Astrocyte (in vitro differentiated cells and primary cell): ENCODE results near the gene EVA1C.

Experiments used
- EZH2 ChIP-seq: IDR thresholded peaks from 2 replicates; pipeline ENCODE4 v1.6.1; 2012; ENCODE audit warnings: mild to moderate bottlenecking, low read length, inconsistent platforms; ENCODE audit not compliant: insufficient read depth
- TF ChIP-seq, protein P1 (sequence below): IDR thresholded peaks from 2 replicates; pipeline ENCODE4 v1.5.1; 2011; ENCODE audit warnings: low read depth, mild to moderate bottlenecking, inconsistent platforms, low read length, moderate library complexity; ENCODE audit not compliant: insufficient read depth

DNA sequence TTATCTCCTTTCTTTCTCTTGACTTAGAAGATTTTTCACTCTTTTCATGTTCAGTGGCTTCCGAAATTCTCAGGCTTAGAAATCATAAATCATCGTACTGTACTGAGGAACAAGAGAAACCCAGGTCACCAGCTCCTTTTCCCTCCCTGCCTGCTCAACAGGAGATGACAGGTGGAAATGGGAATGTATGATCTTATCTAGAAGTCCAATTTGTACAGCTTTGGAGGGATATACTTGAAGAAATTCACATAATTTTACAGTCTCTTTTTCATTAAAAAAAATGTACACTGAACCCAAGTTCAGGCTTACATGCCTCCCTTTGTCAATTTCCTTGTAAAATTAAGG lies 11.7 kb downstream of the EVA1C start:
- no peak for TF ChIP-seq EZH2
- TF ChIP-seq, protein P1, sequence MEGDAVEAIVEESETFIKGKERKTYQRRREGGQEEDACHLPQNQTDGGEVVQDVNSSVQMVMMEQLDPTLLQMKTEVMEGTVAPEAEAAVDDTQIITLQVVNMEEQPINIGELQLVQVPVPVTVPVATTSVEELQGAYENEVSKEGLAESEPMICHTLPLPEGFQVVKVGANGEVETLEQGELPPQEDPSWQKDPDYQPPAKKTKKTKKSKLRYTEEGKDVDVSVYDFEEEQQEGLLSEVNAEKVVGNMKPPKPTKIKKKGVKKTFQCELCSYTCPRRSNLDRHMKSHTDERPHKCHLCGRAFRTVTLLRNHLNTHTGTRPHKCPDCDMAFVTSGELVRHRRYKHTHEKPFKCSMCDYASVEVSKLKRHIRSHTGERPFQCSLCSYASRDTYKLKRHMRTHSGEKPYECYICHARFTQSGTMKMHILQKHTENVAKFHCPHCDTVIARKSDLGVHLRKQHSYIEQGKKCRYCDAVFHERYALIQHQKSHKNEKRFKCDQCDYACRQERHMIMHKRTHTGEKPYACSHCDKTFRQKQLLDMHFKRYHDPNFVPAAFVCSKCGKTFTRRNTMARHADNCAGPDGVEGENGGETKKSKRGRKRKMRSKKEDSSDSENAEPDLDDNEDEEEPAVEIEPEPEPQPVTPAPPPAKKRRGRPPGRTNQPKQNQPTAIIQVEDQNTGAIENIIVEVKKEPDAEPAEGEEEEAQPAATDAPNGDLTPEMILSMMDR = no peak
